ENCODE data around the gene STMN1. TPM values are rescaled to one million over a fixed set of nuclear protein-coding genes. Genes with fewer than 3 reads are reported as not detected.

STMN1 gene
- total RNA-seq, 1 donor = 137 TPM

- TF ChIP-seq CTCF (IDR thresholded peaks at IDR 0.05; ENCODE audit: insufficient read depth, low read length) = no peak
- no peak overlapping the region for H3K4me3 ChIP-seq (ENCODE audit: low read depth, low read length)
- no peak for DNase-seq (ENCODE audit: low read depth)
Observed at GRCh38 chr1:25871704-25872494, 34.3 kb downstream of the STMN1 start.

DNA sequence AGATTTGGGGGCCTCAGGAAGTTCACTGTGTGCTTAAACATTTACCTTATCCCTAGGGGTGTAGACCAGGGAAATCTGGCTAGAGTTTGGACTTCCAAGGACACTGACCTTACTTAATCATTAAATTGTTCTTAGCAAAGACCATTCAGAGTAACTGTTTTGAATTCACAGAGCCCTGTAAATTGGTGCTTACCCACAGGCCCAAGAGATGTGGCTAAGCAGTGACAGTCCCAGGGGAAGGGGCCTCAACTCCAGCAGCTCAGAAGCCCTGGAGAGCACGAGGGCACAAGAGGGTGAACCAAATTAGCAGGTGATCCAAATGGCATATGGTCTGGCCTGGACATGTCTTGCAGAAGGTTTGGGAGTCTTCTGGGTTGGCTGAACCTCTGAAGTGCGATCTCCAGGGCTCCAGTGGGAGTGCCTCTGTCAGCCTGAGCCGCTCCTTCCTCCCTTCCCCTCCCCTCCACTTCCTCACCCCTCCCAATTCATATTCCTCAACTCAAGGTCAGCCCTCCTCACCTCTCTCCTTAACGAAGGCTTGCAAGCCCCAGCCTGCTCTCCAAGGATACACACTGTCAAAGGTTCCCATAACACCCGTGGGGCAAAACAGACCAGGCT lies 35.0 kb downstream of the STMN1 start:
- TF ChIP-seq CTCF (IDR thresholded peaks at IDR 0.05; ENCODE audit: insufficient read depth, low read length) = no peak
- no peak overlapping the region for H3K4me3 ChIP-seq (ENCODE audit: low read depth, low read length)
- DNase-seq (ENCODE audit: low read depth) = no peak

- H3K4me3 ChIP-seq (ENCODE audit: low read depth, low read length) = no peak overlapping the region
- TF ChIP-seq CTCF (IDR thresholded peaks at IDR 0.05; ENCODE audit: insufficient read depth, low read length) = no peak
- no peak for DNase-seq (ENCODE audit: low read depth)
Observed at GRCh38 chr1:25870614-25871013, 35.6 kb downstream of the STMN1 start.

GRCh38 chr1:25869909-25870606 lies 36.2 kb downstream of the STMN1 start:
- DNase-seq (ENCODE audit: low read depth) = no peak
- no peak for TF ChIP-seq CTCF (IDR thresholded peaks at IDR 0.05; ENCODE audit: insufficient read depth, low read length)
- H3K4me3 ChIP-seq (ENCODE audit: low read depth, low read length) = no peak overlapping the region

DNA sequence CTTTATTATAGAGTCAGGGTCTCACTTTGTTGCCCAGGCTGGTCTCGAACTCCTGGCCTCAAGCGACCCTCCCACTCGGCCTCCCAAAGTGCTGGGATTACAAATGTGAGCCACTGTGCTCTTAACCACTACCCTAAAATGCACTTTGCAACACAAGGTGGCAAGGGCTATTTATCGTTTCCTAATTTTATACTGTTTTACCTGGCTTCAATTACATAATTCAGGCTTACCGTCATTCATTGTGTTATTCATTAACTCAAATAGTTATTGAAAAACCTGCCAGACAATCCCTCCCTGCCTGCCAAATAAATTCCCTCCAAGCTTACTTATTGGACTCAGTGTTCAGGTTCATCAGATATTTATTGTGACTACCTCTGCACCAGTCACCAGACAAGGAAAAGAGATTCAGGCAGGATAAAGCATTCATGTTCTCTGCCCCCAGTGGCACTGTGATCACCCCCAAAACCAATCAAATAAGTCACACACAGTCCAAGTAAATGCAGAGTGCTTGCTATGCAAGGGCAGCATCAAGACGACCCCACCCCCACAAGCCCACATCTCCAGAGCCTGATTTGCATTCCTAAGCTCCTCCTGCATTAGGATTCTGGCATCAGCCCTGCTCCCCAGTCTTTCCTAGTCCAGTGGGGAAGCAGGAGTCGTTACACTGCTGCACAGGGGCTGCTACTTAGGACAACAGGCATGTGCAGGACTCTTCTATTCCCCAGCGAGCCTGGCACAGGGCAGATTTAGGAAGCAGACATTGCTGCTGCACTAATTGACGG lies 38.8 kb downstream of the STMN1 start:
- H3K4me3 ChIP-seq (ENCODE audit: low read depth, low read length) = no peak overlapping the region
- no peak for TF ChIP-seq CTCF (IDR thresholded peaks at IDR 0.05; ENCODE audit: insufficient read depth, low read length)
- DNase-seq (ENCODE audit: low read depth) = no peak

DNA sequence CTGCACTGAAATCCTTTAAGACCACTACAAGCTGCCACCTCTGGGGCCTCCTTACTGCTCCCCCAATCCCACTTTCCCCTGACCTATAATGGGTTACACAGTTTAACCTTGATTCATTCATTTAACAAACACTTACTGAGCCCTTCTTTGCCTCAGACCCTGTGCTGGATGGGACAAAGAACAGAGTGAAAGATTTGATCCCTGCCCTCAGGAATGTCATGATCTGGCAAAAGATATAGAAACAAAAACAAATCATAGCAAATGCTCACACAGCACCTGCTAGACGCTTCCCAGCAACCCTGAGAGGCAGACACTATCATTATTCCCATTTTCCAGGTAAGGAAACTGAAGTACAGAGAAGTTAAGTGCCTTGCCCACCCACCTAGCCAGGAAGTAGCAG lies 39.9 kb downstream of the STMN1 start:
- DNase-seq (ENCODE audit: low read depth) = no peak
- H3K4me3 ChIP-seq (ENCODE audit: low read depth, low read length) = no peak overlapping the region
- no peak for TF ChIP-seq CTCF (IDR thresholded peaks at IDR 0.05; ENCODE audit: insufficient read depth, low read length)

Measured in fibroblast of the aortic adventitia (primary cell).